PC-9 (cell line): Measurements from ENCODE around the gene NAGA. TPM values are rescaled to one million over a fixed set of nuclear protein-coding genes. Genes with fewer than 3 reads are reported as not detected.

Experiments
- BruUV-seq: library from RNA; stranded (reverse); fragments of 400-500 nt; replicated peaks from 2 replicates; lab custom pipeline; 2021; lab: Mats Ljungman, UMichigan
- CTCF ChIA-PET: fragments of 300-600 bp; sonication (Branson Sonifier 250); formaldehyde crosslinking; loops from one replicate; lab custom pipeline; 2022; ENCODE audit warnings: antibody characterized with exemption; lab: Charles Lee
- POLR2A ChIA-PET: fragments of 300-600 bp; sonication (Branson Sonifier 250); formaldehyde crosslinking; loops from one replicate; lab custom pipeline; 2022; ENCODE audit warnings: antibody characterized with exemption; ENCODE audit not compliant: unreplicated experiment; lab: Charles Lee
- DNase-seq, 2 experiments: peaks; one replicate each; pipeline versions ENCODE4 v3.0.0 to v3.0.0-alpha.2; 2015 to 2022; ENCODE audit warnings: mixed read lengths in 1 of 2
- H2AFZ ChIP-seq: fragments of 200-600 bp; sonication (generic); 2 replicates; pipeline ENCODE4 v1.8.1; 2017; ENCODE audit warnings: antibody characterized with exemption
- H3F3A ChIP-seq: fragments of 200-600 bp; sonication (generic); 2 replicates; pipeline ENCODE4 v1.8.1; 2017; ENCODE audit warnings: antibody characterized with exemption, mild to moderate bottlenecking, low read depth; ENCODE audit not compliant: insufficient read depth
- H3K27ac ChIP-seq: fragments of 200-600 bp; sonication (generic); 2 replicates; pipeline ENCODE4 v1.6.1; 2016; ENCODE audit warnings: mixed run types
- H3K27me3 ChIP-seq: fragments of 200-600 bp; sonication (generic); 2 replicates; pipeline ENCODE4 v1.6.1; 2016; ENCODE audit warnings: low read depth, mixed run types; ENCODE audit not compliant: insufficient read depth
- H3K36me3 ChIP-seq: fragments of 200-600 bp; sonication (generic); 2 replicates; pipeline ENCODE4 v1.6.1; 2016; ENCODE audit warnings: low read depth, mixed run types
- H3K4me1 ChIP-seq: fragments of 200-600 bp; sonication (generic); replicated peaks from 2 replicates; pipeline ENCODE4 v1.6.1; 2016; ENCODE audit warnings: mixed run types; ENCODE audit not compliant: insufficient read depth
- H3K4me2 ChIP-seq: fragments of 200-600 bp; sonication (generic); 2 replicates; pipeline ENCODE4 v1.6.1; 2017; ENCODE audit warnings: mixed run types
- H3K4me3 ChIP-seq: fragments of 200-600 bp; sonication (generic); 2 replicates; pipeline ENCODE4 v1.6.1; 2016; ENCODE audit warnings: mixed run types
- H3K79me2 ChIP-seq: fragments of 200-600 bp; sonication (generic); 2 replicates; pipeline ENCODE4 v1.6.1; 2017; ENCODE audit warnings: low read depth, mixed run types
- H3K9me2 ChIP-seq: fragments of 200-600 bp; sonication (generic); 2 replicates; pipeline ENCODE4 v1.8.1; 2017; ENCODE audit warnings: mild to moderate bottlenecking; ENCODE audit not compliant: insufficient read depth
- H3K9me3 ChIP-seq: fragments of 200-600 bp; sonication (generic); 2 replicates; pipeline ENCODE4 v1.8.1; 2016; ENCODE audit warnings: low read depth; ENCODE audit not compliant: insufficient read depth
- H4K20me1 ChIP-seq: fragments of 200-600 bp; sonication (generic); 2 replicates; pipeline ENCODE4 v1.8.1; 2017; ENCODE audit not compliant: insufficient read depth
- CTCF ChIP-seq: fragments of 200-600 bp; sonication (generic); conservative IDR thresholded peaks from 2 replicates; pipeline ENCODE4 v1.6.1; 2017; ENCODE audit warnings: mixed run types, antibody characterized with exemption, mild to moderate bottlenecking, moderate library complexity
- EZH2 ChIP-seq: fragments of 200-600 bp; sonication (generic); IDR thresholded peaks from 2 replicates; pipeline ENCODE4 v1.8.0; 2017; ENCODE audit warnings: antibody characterized with exemption, low read depth
- intact Hi-C: fragments of 100-400 bp; cut with micrococcal nuclease; formaldehyde crosslinking; loops from one replicate; pipeline ENCODE4 v1.10.0; 2022; ENCODE audit not compliant: unreplicated experiment
- total RNA-seq: library from RNA; stranded (reverse); gene quantifications from 2 replicates; pipeline ENCODE4 v1.2.3, GENCODE V29; 2021

The NAGA gene
- total RNA-seq, 1 experiment from 2014 or later = 15.9 TPM

GRCh38 chr22:42079319-42080251, 9.0 kb upstream of the NAGA start, which contains the start of gene SMDT1:
Gene SMDT1, plus strand, starts transcription at chr22:42079700. Its CDS starts 69 bp downstream, at chr22:42079769.
- H3K79me2 ChIP-seq = peaks cover 19% of the 10 kb centered on the region
- H3F3A ChIP-seq = peaks cover 4% of the 10 kb centered on the region; the same call in 1 of the 2 replicates
- peak; percentile 95 to 98 for DNase-seq
- H3K9me3 ChIP-seq = no peaks in the 10 kb centered on the region; the same call in 1 of the 2 replicates
- POLR2A ChIA-PET = interaction anchor here (0.5 to 0.7 kb wide), 3 partner anchors 11 to 1064 kb away, joined by 3 to 4 read pairs (median 4); partner anchors contain the start of gene NDUFA6
- intact Hi-C loops = loop anchor here (1.0 to 10.0 kb wide), 3 partner anchors 9 to 135 kb away; partner anchors contain the start of genes CENPM, NAGA and NDUFA6
- peak within 1 kb of the TSS; percentile 81 for H3K27ac ChIP-seq
- BruUV-seq = no TSS peak
- no peaks in the 10 kb centered on the region for H3K36me3 ChIP-seq
- peak within 1 kb of the TSS; percentile 94 for H3K4me2 ChIP-seq
- H4K20me1 ChIP-seq = no peaks in the 10 kb centered on the region
- peak within 1 kb of the TSS; percentile 85 for H3K4me3 ChIP-seq
- H2AFZ ChIP-seq = peak within 1 kb of the TSS; percentile 92
- no peaks in the 10 kb centered on the region for H3K27me3 ChIP-seq
- no peaks in the 10 kb centered on the region for H3K9me2 ChIP-seq
- CTCF ChIA-PET = interaction anchor here (0.9 kb wide), 1 partner anchor 333 kb away, joined by 3 read pairs; no protein-coding TSS in a partner anchor
- TF ChIP-seq CTCF (no peak), EZH2 (no peak)
- peaks cover 14% of the 10 kb centered on the region for H3K4me1 ChIP-seq

GRCh38 chr22:42078469-42079318, 8.1 kb upstream of the NAGA start:
- TF ChIP-seq EZH2 (no peak), CTCF (no peak)
- Histone ChIP-seq H3K79me2 (peaks cover 19% of the 10 kb centered on the region), H4K20me1 (no peaks in the 10 kb centered on the region), H3K4me1 (peaks cover 14% of the 10 kb centered on the region), H2AFZ (peak overlapping the region; percentile 92), H3K36me3 (no peaks in the 10 kb centered on the region), H3K9me2 (no peaks in the 10 kb centered on the region), H3K4me2 (peak overlapping the region; percentile 94), H3K4me3 (peak overlapping the region; percentile 85), H3F3A (peaks cover 4% of the 10 kb centered on the region; the same call in 1 of the 2 replicates), H3K27ac (peak overlapping the region; percentile 81), H3K9me3 (no peaks in the 10 kb centered on the region; the same call in 1 of the 2 replicates), H3K27me3 (no peaks in the 10 kb centered on the region)
- no peak for DNase-seq
- ChIA-PET CTCF (no interaction called here), POLR2A (no interaction called here)
- intact Hi-C loops = loop anchor here (1.0 to 10.0 kb wide), 3 partner anchors 8 to 134 kb away; partner anchors contain the start of genes CENPM, NAGA and NDUFA6
- BruUV-seq = TSS peak; percentile 93
